Mucosa of rectum (tissue), 2 donors: ENCODE results near the gene ADRA2C.

Experiments used
- H3K27ac ChIP-seq, 2 donors: one replicate each; pipeline ENCODE4 v1.7.0; 2013; ENCODE audit warnings: inconsistent platforms in 2 of 2, low read depth in 2 of 2, low read length in 2 of 2
- H3K27me3 ChIP-seq, 2 donors: one replicate each; pipeline ENCODE4 v1.7.0; 2013; ENCODE audit warnings: low read length in 2 of 2; ENCODE audit not compliant: control insufficient read depth in 2 of 2, insufficient read depth in 2 of 2
- H3K36me3 ChIP-seq, 2 donors: one replicate each; pipeline ENCODE4 v1.7.0; 2013; ENCODE audit warnings: low read length in 2 of 2; ENCODE audit not compliant: control insufficient read depth in 2 of 2, insufficient read depth in 2 of 2
- H3K4me1 ChIP-seq, 2 donors: one replicate each; pipeline ENCODE4 v1.7.0; 2013; ENCODE audit warnings: low read length in 2 of 2, mild to moderate bottlenecking in 1 of 2; ENCODE audit not compliant: control insufficient read depth in 2 of 2, insufficient read depth in 2 of 2
- H3K4me3 ChIP-seq, 2 donors: one replicate each; pipeline ENCODE4 v1.7.0; 2013; ENCODE audit warnings: low read length in 2 of 2
- H3K9ac ChIP-seq, 2 donors: one replicate each; pipeline ENCODE4 v1.7.0; 2013; ENCODE audit warnings: low read length in 2 of 2, low read depth in 1 of 2, mild to moderate bottlenecking in 1 of 2
- H3K9me3 ChIP-seq, 2 donors: one replicate each; pipeline ENCODE4 v1.7.0; 2013; ENCODE audit warnings: low read length in 2 of 2; ENCODE audit not compliant: control insufficient read depth in 2 of 2
- donor health status: healthy.
- donor health status: Normal muscosa, but diverticular disease.

ADRA2C gene

DNA sequence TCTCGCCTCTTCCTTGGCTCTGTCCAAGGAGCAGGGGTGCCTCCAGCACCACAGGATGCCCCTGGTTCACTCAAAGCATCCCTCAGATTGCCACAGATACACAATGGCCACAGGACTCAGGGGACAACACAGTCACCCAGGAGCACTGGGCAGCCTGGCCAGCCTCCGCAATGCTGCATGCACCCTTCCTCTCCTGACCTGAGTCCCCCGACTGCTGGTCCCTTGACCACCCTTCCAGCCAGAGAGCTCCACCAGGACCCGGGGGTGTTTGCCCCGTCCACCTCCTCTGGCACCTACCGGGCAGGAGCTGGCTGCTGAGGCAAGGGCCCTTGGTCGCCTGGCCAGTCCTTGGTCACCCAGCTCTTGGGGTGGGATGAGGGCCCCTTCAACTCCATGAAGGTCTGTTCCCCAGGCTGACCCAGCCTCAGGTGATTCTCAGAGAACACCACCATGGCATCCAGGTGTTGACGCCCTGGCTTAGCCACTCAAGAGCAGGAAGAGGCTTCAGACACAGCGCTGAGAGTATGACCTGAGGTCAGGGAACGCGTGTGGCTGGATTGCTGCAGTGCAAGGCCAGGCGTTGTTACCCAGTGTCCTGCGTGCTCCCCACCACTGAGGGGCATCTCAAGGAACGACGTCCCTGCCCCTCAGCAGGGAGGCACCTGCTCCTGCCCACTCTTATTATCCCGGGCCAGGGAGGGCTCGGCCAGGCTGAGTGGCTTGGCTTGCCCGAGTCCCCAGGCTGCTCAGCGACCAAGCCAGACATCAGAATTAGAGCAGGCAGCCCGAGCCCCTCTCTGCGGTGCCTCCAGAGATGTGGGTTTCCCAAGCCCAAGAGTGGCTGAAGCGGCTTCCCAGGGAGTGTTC lies 10.2 kb downstream of the ADRA2C start:
- H3K36me3 ChIP-seq, result no peaks in the 10 kb centered on the region
- no peaks in the 10 kb centered on the region for H3K27me3 ChIP-seq
- no peaks in the 10 kb centered on the region for H3K4me1 ChIP-seq
- no peak overlapping the region for H3K9ac ChIP-seq
- no peak overlapping the region for H3K27ac ChIP-seq
- H3K4me3 ChIP-seq, result no peak overlapping the region
- no peaks in the 10 kb centered on the region for H3K9me3 ChIP-seq

- no peaks in the 10 kb centered on the region for H3K36me3 ChIP-seq
- no peak overlapping the region for H3K4me3 ChIP-seq
- no peak overlapping the region for H3K9ac ChIP-seq
- no peaks in the 10 kb centered on the region for H3K27me3 ChIP-seq
- no peaks in the 10 kb centered on the region for H3K9me3 ChIP-seq
- no peaks in the 10 kb centered on the region for H3K4me1 ChIP-seq
- H3K27ac ChIP-seq, result no peak overlapping the region
Observed at GRCh38 chr4:3777033-3777390, 10.8 kb downstream of the ADRA2C start.

DNA sequence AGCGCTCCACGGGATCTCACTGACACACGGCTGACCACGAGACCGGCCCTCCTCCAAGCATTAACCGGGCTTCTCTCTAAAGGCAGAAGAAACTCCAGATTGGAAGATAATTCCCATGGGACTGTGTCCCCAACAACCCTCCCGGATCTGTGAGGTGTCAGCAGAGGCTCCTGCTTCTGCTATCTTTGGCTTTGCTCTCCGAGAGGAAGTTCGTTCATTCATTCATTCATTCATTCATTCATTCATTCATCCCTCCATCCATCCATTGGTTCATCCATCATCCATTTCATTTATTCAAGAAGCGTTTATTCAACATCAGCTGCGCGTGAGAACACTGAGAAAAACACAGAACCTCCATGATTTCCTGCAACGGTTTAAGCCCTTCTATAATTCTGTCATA lies 11.5 kb downstream of the ADRA2C start:
- H3K27ac ChIP-seq, result no peak overlapping the region
- H3K9me3 ChIP-seq, result no peaks in the 10 kb centered on the region
- H3K36me3 ChIP-seq, result no peaks in the 10 kb centered on the region
- H3K4me3 ChIP-seq, result no peak overlapping the region
- H3K27me3 ChIP-seq, result no peaks in the 10 kb centered on the region
- no peaks in the 10 kb centered on the region for H3K4me1 ChIP-seq
- no peak overlapping the region for H3K9ac ChIP-seq

GRCh38 chr4:3779509-3779908 lies 13.3 kb downstream of the ADRA2C start:
- Histone ChIP-seq H3K9me3 (no peaks in the 10 kb centered on the region), H3K27ac (no peak overlapping the region), H3K4me3 (no peak overlapping the region), H3K9ac (no peak overlapping the region), H3K4me1 (no peaks in the 10 kb centered on the region), H3K36me3 (no peaks in the 10 kb centered on the region), H3K27me3 (peaks cover 0 to 12% of the 10 kb centered on the region in 2 donors)

GRCh38 chr4:3780347-3781171 lies 14.4 kb downstream of the ADRA2C start:
- Histone ChIP-seq H3K36me3 (no peaks in the 10 kb centered on the region), H3K9ac (no peak overlapping the region), H3K27ac (no peak overlapping the region), H3K4me3 (no peak overlapping the region), H3K4me1 (no peaks in the 10 kb centered on the region), H3K9me3 (no peaks in the 10 kb centered on the region), H3K27me3 (peaks cover 0 to 12% of the 10 kb centered on the region in 2 donors)

DNA sequence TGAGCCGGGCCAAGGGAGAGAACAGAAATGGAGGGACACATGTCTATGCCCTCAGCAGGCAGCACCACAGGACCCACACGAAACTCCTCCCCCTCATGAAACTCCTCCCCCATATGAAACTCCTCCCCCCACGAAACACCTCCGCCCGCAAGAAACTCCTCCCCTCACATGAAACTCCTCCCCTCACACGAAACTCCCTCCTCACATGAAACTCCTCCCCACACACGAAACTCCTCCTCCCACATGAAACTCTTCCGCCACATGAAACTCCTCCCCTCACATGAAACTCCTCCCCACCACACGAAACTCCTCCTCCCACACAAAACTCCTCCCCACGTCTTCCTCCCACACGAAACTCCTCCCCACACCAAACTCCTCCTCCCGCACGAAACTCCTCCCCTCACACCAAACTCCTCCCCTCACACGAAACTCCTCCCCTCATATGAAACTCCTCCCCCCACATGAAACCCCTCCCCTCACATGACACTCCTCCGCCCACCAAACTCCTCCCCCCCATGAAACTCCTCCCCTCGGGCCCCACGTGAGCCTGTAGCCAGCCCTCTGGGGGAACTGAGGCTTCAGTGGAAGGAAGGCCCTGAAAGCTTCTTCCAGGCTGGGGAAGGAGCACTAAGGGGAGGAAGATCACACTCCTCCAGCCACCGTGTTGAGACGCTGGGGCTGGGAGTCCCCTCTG lies 15.2 kb downstream of the ADRA2C start:
- Histone ChIP-seq H3K36me3 (no peaks in the 10 kb centered on the region), H3K4me3 (no peak overlapping the region), H3K27me3 (peaks cover 0 to 12% of the 10 kb centered on the region in 2 donors), H3K4me1 (no peaks in the 10 kb centered on the region), H3K9me3 (no peaks in the 10 kb centered on the region), H3K9ac (no peak overlapping the region), H3K27ac (no peak overlapping the region)

DNA sequence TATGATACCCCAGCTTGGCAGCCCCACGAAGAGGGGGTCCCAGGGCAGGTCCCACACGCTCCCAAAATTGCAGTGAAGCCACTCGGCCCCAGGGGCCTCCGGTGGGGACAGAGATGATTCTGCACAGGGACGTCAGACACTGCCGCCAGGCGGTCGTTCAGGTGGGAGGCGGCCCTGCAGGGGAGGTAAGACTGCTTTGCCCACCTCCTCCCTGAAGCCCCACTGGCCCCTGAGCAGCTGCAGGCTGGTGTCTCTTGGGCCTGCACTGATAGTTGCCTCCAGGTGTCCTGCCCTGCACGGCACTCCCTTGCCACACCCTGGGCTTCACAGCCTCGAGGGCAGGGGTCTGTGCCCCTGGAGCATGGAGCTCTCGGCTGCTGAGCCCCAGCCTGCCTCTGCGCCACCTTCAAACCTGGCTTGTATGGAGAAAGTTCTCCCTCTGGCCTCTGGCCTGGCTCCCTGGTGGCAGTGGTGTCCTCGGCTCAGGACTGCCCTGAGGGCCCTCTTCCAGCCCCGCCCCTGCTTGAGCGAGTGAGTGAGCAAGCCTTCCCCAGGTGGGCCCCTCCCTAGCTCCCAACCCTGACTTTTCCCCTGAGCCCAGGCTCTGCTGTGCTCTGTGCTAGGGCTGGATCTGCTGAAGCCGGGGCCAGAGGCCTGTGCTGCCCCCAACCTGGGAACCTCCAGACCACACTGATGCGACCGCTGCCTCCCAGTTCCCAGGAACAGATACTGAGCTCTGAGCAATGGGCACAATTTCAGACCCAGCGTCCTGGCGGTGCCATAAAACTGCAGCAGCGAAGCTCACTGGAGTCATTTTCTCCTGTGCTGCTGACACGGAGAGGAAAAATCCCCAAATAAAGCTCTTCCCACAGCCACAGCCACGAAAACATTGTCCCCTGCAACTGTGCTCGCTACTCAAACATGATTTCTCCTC lies 16.1 kb downstream of the ADRA2C start:
- no peak overlapping the region for H3K27ac ChIP-seq
- H3K36me3 ChIP-seq, result no peaks in the 10 kb centered on the region
- peaks cover 0 to 12% of the 10 kb centered on the region in 2 donors for H3K27me3 ChIP-seq
- H3K4me3 ChIP-seq, result no peak overlapping the region
- no peaks in the 10 kb centered on the region for H3K9me3 ChIP-seq
- no peaks in the 10 kb centered on the region for H3K4me1 ChIP-seq
- H3K9ac ChIP-seq, result no peak overlapping the region

- Histone ChIP-seq H3K9me3 (no peaks in the 10 kb centered on the region), H3K27ac (no peak overlapping the region), H3K36me3 (no peaks in the 10 kb centered on the region), H3K4me3 (no peak overlapping the region), H3K27me3 (peaks cover 0 to 12% of the 10 kb centered on the region in 2 donors), H3K4me1 (no peaks in the 10 kb centered on the region), H3K9ac (no peak overlapping the region)
Observed at GRCh38 chr4:3783693-3784306, 17.6 kb downstream of the ADRA2C start.
